ENCODE data around the gene ZNF100.
"Not testable (repeated sequence)": the region's sequence is repeated elsewhere in the genome, so short reads cannot be mapped to it uniquely, and the experiment has no call there.

DNA sequence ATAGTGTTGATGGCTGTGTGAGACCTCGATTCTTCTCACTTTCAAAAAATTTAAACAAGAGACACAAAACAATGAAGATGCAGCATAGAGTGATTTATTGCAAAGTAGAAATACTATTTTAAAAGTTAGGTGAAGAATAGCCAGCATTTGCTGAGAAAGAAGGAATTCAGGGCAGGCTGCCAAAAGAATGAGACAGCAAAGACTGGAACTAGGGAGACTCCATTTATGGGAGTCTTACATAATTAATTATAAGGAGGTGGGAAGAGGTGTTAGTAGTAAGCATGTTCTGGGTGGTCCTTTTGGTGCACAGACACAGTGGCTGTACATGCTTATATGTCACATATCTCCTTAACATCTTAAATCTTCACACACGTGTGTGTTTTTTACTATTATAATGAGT is 93.9 kb downstream of the ZNF100 start:
- TF ChIP-seq POLR2AphosphoS5 (IDR thresholded peaks at IDR 0.05; ENCODE audit: low read depth, low read length); JUND (IDR thresholded peaks at IDR 0.05); FOSL1 (IDR thresholded peaks at IDR 0.05; ENCODE audit: low read depth); EZH2 (IDR thresholded peaks at IDR 0.05); POLR2A (IDR thresholded peaks at IDR 0.05; ENCODE audit: borderline replicate concordance, extremely low read depth, insufficient read depth, insufficient read length); RAD21 (IDR thresholded peaks at IDR 0.05; ENCODE audit: low read depth); SIN3A (IDR thresholded peaks at IDR 0.05; ENCODE audit: low read depth); CEBPB (IDR thresholded peaks at IDR 0.05; ENCODE audit: low read depth); CBX3 (IDR thresholded peaks at IDR 0.05; ENCODE audit: low read depth); ZNF274 (IDR thresholded peaks at IDR 0.05; ENCODE audit: low read depth, low read length): not testable (repeated sequence)
- TF ChIP-seq, protein P1, sequence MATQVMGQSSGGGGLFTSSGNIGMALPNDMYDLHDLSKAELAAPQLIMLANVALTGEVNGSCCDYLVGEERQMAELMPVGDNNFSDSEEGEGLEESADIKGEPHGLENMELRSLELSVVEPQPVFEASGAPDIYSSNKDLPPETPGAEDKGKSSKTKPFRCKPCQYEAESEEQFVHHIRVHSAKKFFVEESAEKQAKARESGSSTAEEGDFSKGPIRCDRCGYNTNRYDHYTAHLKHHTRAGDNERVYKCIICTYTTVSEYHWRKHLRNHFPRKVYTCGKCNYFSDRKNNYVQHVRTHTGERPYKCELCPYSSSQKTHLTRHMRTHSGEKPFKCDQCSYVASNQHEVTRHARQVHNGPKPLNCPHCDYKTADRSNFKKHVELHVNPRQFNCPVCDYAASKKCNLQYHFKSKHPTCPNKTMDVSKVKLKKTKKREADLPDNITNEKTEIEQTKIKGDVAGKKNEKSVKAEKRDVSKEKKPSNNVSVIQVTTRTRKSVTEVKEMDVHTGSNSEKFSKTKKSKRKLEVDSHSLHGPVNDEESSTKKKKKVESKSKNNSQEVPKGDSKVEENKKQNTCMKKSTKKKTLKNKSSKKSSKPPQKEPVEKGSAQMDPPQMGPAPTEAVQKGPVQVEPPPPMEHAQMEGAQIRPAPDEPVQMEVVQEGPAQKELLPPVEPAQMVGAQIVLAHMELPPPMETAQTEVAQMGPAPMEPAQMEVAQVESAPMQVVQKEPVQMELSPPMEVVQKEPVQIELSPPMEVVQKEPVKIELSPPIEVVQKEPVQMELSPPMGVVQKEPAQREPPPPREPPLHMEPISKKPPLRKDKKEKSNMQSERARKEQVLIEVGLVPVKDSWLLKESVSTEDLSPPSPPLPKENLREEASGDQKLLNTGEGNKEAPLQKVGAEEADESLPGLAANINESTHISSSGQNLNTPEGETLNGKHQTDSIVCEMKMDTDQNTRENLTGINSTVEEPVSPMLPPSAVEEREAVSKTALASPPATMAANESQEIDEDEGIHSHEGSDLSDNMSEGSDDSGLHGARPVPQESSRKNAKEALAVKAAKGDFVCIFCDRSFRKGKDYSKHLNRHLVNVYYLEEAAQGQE (IDR thresholded peaks at IDR 0.05; ENCODE audit: low read depth): not testable (repeated sequence)
- TF ChIP-seq, protein P2, sequence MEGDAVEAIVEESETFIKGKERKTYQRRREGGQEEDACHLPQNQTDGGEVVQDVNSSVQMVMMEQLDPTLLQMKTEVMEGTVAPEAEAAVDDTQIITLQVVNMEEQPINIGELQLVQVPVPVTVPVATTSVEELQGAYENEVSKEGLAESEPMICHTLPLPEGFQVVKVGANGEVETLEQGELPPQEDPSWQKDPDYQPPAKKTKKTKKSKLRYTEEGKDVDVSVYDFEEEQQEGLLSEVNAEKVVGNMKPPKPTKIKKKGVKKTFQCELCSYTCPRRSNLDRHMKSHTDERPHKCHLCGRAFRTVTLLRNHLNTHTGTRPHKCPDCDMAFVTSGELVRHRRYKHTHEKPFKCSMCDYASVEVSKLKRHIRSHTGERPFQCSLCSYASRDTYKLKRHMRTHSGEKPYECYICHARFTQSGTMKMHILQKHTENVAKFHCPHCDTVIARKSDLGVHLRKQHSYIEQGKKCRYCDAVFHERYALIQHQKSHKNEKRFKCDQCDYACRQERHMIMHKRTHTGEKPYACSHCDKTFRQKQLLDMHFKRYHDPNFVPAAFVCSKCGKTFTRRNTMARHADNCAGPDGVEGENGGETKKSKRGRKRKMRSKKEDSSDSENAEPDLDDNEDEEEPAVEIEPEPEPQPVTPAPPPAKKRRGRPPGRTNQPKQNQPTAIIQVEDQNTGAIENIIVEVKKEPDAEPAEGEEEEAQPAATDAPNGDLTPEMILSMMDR (IDR thresholded peaks at IDR 0.05 in 2 of 3, conservative IDR thresholded peaks at IDR 0.05 in 1 of 3; ENCODE audit: borderline replicate concordance in 1 of 3, insufficient read depth in 1 of 3, low read depth in 2 of 3, low read length in 2 of 3): not testable (repeated sequence)

Data from HCT116 (cell line).